Neural cell (in vitro differentiated cells): ENCODE data around the gene MYO18A.

ENCODE experiments used
- CTCF ChIP-seq: fragments of 450-650 bp; IDR thresholded peaks from 2 replicates; pipeline ENCODE4 v1.5.1; 2014; ENCODE audit warnings: antibody characterized with exemption, mild to moderate bottlenecking, moderate library complexity; ENCODE audit not compliant: poor library complexity, severe bottlenecking
- EP300 ChIP-seq: fragments of 450-650 bp; conservative IDR thresholded peaks from 2 replicates; pipeline ENCODE4 v1.6.1; 2014; ENCODE audit warnings: antibody characterized with exemption, mild to moderate bottlenecking, moderate library complexity; ENCODE audit not compliant: poor library complexity, severe bottlenecking
- EZH2 ChIP-seq: fragments of 200-600, 300-800 bp; shearing (Covaris generic), sonication (generic); IDR thresholded peaks from 2 replicates; pipeline ENCODE4 v1.6.1; 2014; ENCODE audit warnings: antibody characterized with exemption, low read length, borderline replicate concordance, mild to moderate bottlenecking; ENCODE audit not compliant: insufficient read depth, poor library complexity, severe bottlenecking
- MXI1 ChIP-seq: fragments of 450-650 bp; conservative IDR thresholded peaks from 2 replicates; pipeline ENCODE4 v1.6.1; 2014; ENCODE audit warnings: antibody characterized with exemption, mild to moderate bottlenecking; ENCODE audit not compliant: poor library complexity, severe bottlenecking
- POLR2AphosphoS5 ChIP-seq: IDR thresholded peaks from 2 replicates; pipeline ENCODE4 v1.6.1; 2012
- RAD21 ChIP-seq: fragments of 450-650 bp; conservative IDR thresholded peaks from 2 replicates; pipeline ENCODE4 v1.6.1; 2014; ENCODE audit warnings: antibody characterized with exemption, mild to moderate bottlenecking, moderate library complexity
- SMC3 ChIP-seq: fragments of 450-650 bp; conservative IDR thresholded peaks from 2 replicates; pipeline ENCODE4 v1.6.1; 2014; ENCODE audit warnings: antibody characterized with exemption, mild to moderate bottlenecking, moderate library complexity; ENCODE audit not compliant: poor library complexity
- TF ChIP-seq, protein P1 (sequence below): IDR thresholded peaks from 2 replicates; pipeline ENCODE4 v1.6.1; 2012; ENCODE audit warnings: borderline replicate concordance

- TF ChIP-seq CTCF, result no peak
- TF ChIP-seq RAD21, result no peak
- TF ChIP-seq EP300, result no peak
- no peak for TF ChIP-seq POLR2AphosphoS5
- TF ChIP-seq EZH2, result no peak
- no peak for TF ChIP-seq MXI1
- TF ChIP-seq, protein P1, sequence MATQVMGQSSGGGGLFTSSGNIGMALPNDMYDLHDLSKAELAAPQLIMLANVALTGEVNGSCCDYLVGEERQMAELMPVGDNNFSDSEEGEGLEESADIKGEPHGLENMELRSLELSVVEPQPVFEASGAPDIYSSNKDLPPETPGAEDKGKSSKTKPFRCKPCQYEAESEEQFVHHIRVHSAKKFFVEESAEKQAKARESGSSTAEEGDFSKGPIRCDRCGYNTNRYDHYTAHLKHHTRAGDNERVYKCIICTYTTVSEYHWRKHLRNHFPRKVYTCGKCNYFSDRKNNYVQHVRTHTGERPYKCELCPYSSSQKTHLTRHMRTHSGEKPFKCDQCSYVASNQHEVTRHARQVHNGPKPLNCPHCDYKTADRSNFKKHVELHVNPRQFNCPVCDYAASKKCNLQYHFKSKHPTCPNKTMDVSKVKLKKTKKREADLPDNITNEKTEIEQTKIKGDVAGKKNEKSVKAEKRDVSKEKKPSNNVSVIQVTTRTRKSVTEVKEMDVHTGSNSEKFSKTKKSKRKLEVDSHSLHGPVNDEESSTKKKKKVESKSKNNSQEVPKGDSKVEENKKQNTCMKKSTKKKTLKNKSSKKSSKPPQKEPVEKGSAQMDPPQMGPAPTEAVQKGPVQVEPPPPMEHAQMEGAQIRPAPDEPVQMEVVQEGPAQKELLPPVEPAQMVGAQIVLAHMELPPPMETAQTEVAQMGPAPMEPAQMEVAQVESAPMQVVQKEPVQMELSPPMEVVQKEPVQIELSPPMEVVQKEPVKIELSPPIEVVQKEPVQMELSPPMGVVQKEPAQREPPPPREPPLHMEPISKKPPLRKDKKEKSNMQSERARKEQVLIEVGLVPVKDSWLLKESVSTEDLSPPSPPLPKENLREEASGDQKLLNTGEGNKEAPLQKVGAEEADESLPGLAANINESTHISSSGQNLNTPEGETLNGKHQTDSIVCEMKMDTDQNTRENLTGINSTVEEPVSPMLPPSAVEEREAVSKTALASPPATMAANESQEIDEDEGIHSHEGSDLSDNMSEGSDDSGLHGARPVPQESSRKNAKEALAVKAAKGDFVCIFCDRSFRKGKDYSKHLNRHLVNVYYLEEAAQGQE, result no peak
- TF ChIP-seq SMC3, result no peak
These were observed 12.7 kb downstream of the MYO18A start for GRCh38 chr17:29167393-29168078.
